GM19455 (cell line): Measurements from ENCODE around the gene ZDHHC21.

Source experiments
- ATAC-seq: cut with Tn5 transposase; IDR thresholded peaks from one replicate; pipeline ENCODE4 v1.9.1; 2021; ENCODE audit not compliant: unreplicated experiment

ZDHHC21 gene

DNA sequence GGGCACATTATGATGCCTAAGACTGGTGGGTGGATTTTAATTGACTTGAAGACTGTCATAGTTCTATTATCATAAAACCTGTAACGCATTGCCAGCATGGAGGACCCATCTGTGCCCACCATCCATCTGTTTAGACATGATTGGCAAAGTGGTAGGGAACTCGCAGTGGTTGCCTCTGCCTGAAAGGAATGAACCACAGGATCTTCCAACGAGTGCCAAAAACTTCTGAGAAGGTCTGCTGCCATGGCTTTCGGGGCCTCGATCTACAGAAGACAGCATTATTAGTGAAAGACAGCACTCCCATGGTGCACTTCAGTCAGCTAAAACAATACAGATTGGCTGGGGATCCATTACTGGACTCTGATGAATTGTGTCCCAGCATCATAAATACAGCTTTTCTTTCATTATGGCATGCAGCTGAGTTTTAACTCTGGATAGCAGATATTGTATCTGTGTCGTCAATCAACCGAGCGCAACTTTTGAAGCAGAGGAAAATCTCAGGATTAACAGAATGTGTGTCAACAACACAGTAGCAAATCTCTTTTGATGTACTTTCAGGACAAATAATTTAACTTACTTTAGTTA is 74.3 kb downstream of the ZDHHC21 start:
- ATAC-seq = no peak

DNA sequence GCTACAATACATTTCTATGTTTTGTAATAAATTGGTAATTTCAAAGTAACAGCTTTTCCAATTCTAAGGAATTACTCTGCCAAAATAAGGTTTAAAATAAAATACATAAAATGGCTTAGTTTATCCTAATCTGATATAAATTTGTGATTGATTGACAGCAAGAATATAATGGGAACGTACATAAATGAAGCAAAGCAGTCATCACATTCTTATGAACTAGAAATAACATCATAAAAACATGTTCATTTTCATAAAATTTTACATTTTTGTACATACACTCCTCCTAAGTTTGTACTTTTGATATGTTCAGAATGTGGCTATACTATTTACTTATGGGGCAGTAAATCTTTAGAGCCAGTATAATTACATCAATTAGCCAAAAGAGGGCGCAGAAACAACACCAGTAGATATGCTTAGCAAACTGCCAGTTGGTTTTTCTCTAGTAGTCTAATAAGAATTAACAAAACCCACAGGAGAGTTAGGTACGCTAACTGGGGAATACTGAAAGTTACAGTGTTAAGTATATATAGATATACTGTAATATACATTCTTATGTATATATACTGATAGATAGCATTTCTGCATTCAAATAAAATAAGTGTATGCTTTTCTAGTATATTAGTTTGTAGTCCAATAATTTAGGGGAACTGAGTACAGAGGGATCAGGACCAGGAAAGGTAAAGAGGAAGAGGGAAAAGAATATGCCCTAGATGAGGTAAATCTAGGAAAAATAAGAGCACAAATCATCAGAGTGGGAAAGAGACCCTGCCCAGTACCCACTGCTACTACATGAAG is 76.8 kb downstream of the ZDHHC21 start:
- ATAC-seq = peak; percentile 92

DNA sequence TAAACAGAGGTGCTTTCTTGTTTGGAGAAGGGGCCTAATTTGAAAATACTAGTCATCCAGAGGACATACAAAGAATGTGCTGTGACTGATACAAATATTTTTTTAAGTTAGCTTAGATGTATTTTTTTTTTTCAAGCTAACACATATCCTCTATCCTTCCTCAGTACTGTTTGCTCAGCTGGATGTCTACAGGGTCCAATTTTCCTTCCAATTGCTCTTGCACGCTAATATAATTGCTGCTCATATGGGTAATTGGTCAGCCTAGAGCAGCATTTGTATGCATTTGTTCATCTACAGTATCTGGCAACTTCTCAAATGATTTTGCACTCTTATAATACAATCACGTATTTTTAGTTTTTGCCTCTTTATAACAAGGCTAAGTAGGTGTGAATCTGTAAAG is 84.7 kb downstream of the ZDHHC21 start:
- no peak for ATAC-seq

DNA sequence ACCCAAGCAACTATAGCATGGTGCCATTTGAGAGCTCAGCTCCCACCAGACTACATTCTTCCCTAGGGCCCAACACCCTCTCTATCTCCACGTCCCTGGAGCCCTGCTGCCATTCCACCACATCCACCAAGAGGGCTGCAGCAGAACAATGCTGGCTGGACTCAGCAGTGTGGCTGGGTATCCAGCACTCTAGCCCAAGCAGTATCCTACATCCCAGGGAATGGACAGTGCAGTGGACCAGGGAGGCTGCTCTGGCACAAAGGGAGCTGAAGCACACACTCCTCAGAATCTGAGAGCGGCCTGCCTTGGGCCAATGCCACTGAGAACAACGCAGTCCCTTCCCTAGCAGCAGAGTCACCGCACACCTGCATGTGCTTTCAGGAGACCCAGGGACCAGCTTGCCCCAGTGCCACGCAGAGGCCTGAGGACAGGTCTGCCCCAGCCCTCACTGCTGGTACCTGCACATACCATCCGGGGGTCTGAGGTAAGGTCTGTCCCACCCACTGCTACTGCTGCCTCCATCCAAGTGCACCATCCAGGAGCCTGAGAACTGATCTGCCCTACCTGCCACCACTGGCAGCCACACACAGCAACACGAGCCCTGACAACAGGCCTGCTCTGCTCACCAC is 95.9 kb downstream of the ZDHHC21 start:
- ATAC-seq = no peak

DNA sequence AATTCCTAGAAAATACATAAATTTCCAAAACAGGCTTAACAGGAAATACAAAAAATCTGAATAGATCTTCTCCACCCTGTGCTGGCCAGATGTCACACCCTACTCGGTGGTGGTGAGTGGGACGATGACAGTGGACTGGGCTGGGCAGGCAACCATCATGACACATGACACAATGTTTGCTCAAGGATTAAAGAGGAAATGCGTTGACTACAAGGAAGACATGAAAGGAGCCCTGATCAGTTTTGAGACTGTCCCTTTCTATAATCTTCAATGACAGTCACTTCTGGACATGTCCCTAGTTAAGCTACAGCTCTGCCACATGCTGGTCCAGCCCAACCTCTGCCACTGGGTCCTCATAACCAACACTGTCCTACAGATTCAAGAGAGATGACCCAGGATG is 99.8 kb downstream of the ZDHHC21 start:
- ATAC-seq = no peak

DNA sequence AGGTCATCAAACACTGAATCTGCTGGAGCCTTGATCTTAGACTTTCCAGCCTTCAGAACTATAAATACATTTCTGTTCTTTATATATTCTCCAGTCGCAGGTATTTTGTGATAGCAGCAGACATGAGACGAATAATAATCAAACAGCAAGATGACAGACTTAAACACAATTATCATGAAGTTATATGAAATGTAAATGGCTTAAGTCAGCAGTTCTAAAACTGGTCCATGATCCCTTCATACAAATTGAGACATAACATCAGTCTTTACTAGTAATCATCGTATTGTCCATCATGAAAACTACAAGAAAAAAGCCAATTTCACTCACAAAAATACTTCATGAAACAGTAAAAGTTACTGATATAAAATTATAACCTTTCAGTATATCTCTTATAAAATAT is 101.8 kb downstream of the ZDHHC21 start:
- ATAC-seq = no peak

DNA sequence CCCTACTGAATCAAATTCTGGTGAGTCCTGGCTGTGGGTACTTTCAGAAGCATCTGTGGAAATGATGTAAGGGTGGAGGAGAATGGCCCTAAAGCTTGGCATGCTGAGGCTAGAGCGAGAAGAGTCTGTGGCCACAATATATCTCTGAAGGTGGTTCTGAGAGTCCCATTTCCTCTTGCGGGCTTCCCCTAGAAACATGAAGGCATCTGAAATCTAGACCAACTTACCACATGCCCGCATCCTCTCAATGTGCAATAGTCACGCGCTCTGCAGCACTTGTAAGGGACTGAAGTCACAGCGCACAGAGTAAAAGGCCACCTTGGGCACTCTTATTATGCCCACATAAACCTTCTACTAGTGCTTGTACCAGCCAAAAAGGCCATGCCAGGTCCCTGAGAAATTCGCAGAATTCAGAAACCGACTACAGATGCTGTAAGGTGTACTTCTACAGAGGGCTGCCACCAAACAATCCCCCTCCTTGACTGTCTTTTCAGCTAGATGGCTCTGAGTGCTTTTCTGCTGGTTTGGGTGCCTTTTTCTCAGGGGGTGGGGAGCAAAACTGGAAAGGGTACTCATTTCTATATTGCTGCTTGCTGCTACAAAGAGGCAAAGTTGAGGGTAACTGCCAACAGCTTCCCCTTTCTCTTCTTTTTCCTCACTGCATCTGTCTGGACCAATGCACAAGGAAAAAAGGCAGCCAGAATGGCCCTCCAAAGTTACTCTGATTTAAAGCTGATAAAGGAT is 107.3 kb downstream of the ZDHHC21 start:
- peak; percentile 100 for ATAC-seq

DNA sequence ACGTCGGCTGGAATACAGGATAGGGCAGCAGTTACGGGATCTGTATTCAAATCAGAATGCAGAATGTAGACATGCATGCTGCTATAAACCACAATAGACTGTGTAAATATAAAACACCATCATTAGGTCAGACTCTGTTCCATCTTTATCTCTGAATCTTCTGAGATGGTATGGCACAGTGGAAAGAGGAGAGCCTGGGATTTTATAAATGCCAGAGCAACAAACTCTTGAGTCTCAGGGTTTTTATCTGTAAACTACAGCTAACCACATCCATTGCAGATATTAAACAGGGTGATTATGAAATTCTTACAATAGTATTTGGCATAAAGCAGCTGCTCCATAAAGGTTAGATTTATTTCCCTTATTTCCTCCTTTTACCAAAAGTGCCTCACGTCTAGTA is 108.7 kb downstream of the ZDHHC21 start:
- no peak for ATAC-seq

DNA sequence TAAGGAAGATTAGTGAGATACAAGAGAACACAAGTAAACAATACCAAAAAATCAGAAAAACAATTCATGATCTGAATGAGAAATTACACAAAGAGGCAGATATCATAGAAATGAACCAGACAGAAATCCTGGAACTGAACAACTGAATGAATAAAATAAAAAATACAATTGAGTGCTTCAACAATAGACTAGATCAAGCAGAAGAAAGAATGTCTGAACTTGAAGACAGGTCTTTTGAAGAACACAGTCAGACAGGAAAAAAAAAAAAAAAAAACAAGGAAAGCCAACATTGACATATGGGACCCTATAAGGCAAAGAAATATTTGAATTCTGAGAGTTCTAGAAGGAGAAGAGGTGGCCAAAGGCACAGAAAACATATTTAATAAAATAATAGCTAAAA is 115.2 kb downstream of the ZDHHC21 start:
- no peak for ATAC-seq

DNA sequence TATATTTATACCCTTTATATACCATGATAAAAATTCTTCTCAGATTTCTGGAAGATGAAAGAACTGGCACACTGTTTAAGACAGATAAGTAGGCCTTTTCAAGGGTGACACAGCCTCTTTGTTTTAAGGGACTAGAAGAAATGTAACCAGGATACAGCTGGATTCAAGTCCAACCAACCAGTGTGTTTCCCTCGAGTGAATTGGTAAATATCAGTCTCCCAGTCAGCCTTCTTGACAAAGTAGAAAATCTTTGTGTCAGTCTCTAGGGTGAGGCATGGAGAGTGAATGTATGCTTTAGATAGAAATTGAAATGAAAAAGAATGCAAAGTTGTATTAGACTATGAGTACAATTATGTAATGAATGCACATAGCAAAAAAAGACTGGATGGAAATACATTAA is 119.1 kb downstream of the ZDHHC21 start:
- ATAC-seq = no peak

DNA sequence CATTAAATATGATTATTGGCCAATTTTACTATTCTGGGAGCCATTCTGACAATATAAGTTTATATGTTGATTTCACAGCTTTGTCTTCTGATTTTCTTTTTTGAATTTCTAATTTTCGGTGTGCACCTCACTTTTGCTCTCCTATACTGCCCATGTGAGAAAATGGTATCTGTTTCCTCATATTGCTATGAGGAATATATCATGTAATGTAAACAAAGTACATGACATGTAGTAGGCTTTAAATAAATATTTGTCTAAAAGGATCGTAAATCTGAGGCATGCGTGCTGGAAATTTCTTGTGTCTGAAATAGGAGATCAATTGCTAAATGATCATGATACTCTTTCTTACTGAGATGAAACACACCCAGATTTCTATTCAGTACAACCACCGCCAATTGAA is 119.9 kb downstream of the ZDHHC21 start:
- no peak for ATAC-seq

DNA sequence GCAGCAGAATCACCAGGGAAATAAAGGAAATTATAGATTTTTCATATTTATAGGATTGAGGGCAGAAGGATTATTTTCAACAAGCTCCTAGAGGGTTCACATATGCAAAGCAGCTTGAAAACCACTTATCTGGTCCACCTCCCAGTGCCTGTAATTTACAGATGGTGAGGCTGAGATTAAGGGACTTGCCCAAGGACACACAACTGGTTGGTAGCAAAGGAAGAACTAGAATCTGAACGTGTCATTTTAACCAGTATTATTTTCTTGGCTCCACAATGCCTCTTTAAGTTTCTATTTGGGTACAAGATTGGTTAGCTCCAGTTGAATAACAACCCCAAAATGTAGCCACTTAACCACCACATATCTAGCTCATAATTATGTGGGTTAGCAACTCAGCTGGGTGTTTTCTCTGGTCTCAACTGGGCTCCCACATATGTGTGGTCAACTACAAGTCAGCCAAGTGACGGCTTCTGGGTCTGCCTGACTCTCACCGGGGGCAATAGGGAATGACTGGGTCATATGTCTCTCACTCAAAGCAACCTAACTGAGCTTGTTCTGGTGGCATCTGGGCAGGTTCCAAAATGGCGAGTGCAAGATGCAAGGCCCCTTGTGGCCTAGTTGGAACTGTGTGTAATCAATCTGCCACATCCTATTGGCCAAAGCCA is 127.7 kb downstream of the ZDHHC21 start:
- no peak for ATAC-seq

DNA sequence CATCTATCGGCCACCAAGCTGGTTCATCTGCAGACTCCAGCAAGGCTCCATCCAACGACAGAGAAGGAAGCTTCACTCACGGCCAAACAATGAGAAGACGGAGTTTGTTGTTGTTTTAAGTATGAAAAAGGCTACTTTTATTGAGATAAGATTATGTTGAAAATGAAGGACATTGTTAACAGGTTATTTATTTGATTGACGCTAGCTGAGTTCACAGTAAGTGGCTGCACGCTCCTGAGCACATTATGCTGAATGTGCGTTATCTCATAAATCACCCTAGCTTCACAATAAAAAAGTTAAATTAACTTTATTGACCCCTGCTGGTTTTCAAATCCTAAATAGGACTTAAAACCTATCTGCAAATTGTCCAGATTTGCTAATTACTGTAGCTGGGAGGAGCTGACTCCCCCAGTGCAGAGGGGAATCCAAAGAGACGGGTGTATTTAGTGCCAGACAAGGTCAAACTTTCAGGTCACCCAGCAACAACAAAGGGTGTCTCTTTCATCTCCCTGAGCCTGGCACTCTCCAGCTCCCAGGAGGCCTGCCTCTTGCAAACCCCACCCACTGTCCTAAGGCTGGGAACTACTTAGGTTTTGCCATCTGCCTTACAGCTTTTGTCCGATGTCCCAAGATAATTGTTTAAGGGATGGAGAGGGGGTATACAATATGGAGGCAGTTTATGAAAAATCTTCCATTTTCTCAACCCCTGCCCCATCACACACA is 129.2 kb downstream of the ZDHHC21 start:
- no peak for ATAC-seq

DNA sequence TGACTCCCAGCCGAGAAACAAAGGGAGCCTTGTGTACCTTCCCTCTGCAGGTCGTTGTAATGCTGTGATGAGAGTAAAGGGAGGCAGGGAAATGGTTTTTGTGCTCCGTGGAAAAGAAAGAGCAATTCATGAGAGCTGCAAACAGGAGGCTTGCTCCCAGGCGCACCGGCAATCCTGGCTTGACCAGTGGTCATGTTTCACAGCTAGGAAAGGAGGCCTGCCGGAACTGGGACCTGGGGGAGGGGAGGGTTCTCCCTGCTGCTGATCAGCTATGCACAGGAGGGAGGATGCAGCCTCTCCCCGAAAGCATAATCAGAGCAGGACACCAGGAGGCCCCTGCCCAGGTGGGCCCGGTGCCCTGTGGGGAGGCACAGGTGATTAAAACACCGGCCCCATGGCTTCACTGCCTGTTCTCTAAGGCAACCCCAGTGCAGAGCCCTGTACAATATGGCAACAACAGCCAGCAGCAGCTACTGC is 131.3 kb downstream of the ZDHHC21 start:
- no peak for ATAC-seq
